ENCODE measurements around the gene PLA2G4B. TPM values are rescaled to one million over a fixed set of nuclear protein-coding genes. Genes with fewer than 3 reads are reported as not detected.

The PLA2G4B gene
- total and polyA plus RNA-seq, 4 donors: 5.7 to 13.0 (median 10.6) TPM

DNA sequence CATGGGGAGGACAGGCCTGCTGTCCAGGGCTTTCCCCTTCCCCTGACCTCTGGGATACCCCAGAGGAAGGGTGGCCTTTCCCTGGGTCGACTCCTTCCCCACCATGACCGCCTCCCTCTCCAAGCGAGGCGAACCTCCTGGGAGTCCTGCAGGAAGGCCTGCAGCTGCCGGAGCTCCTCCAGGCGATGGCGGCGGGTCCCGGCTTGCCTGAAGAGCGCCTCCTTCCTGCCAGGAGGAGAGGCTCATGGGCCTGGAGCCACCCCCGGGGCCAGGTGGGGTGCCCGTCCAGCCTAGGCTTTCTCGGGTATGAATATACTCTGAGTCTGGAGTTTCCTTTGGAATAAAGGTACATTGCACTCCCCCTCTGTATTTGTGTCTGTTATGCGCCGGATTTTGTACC lies 20.1 kb downstream of the PLA2G4B start:
- ATAC-seq (ENCODE audit: insufficient read depth, low FRiP score): no peak
- Histone ChIP-seq H3K27ac (ENCODE audit: low read depth in 1 of 2, low read length in 1 of 2) (no peak overlapping the region), H3K27me3 (ENCODE audit: control insufficient read depth in 3 of 3, insufficient read depth in 3 of 3, low read length in 2 of 3) (no peaks in the 10 kb centered on the region), H3K36me3 (ENCODE audit: control insufficient read depth in 4 of 4, insufficient read depth in 4 of 4, low read length in 4 of 4) (no peaks in the 10 kb centered on the region), H3K4me3 (no peak overlapping the region), H3K9me3 (ENCODE audit: control insufficient read depth in 4 of 4, insufficient read depth in 3 of 4, low read length in 3 of 4) (no peaks in the 10 kb centered on the region), H3K4me1 (ENCODE audit: control insufficient read depth in 5 of 5, insufficient read depth in 5 of 5, low read length in 5 of 5) (peaks cover 0 to 20% (median 4%) of the 10 kb centered on the region in 5 donors), H3K9ac (ENCODE audit: insufficient read depth in 1 of 2, low read length in 2 of 2) (no peak overlapping the region)
- TF ChIP-seq, protein P1, sequence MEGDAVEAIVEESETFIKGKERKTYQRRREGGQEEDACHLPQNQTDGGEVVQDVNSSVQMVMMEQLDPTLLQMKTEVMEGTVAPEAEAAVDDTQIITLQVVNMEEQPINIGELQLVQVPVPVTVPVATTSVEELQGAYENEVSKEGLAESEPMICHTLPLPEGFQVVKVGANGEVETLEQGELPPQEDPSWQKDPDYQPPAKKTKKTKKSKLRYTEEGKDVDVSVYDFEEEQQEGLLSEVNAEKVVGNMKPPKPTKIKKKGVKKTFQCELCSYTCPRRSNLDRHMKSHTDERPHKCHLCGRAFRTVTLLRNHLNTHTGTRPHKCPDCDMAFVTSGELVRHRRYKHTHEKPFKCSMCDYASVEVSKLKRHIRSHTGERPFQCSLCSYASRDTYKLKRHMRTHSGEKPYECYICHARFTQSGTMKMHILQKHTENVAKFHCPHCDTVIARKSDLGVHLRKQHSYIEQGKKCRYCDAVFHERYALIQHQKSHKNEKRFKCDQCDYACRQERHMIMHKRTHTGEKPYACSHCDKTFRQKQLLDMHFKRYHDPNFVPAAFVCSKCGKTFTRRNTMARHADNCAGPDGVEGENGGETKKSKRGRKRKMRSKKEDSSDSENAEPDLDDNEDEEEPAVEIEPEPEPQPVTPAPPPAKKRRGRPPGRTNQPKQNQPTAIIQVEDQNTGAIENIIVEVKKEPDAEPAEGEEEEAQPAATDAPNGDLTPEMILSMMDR (IDR thresholded peaks at IDR 0.05; ENCODE audit: control extremely low read depth, extremely low read depth): no peak
- no peak for DNase-seq
- WGBS, 2 donors: 94% methylated on average over 15 of the region's 15 CpGs

DNA sequence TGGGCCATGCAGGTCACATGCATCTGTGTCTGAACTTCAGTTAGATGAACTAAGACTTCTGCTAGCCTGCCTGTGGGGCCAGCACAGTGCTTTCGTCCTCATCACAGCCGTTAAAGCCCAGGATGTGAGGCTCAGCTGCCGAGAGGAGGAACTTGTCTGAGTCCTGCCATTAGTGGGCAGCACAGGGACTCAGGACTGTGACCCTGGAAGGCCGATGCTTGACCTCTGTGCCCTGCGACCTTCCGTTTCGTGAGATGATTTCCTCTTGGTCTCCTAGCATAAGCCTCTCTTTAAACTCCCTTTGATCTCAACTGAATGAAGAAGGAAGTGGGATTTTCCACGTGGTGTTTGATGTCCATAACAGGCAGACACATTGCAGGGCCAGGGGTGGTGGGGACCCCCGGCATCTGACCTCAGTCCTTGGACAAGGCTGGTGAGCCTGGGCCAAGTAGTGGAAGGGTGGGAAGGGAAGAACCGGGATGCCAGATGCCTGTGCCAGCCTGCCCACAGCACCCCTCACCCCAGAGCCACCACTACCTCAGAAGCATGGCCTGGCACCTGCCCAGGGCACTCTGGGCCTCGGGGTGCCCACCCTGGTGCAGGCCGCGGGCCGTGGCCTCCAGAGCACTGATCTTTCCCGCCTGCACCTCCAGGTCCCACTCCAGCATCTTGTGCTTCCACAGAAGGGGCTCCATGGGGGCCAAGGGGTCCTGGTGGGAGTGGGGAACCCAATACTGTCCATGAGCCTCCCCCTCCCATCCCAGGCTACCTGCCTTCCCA lies 21.6 kb downstream of the PLA2G4B start:
- no peak overlapping the region for H3K4me3 ChIP-seq
- peaks cover 0 to 5% (median 4%) of the 10 kb centered on the region in 5 donors for H3K4me1 ChIP-seq (ENCODE audit: control insufficient read depth in 5 of 5, insufficient read depth in 5 of 5, low read length in 5 of 5)
- no peak overlapping the region for H3K27ac ChIP-seq (ENCODE audit: low read depth in 1 of 2, low read length in 1 of 2)
- 48 to 51% methylated on average over 15 of the region's 15 CpGs for WGBS, 2 donors
- H3K36me3 ChIP-seq (ENCODE audit: control insufficient read depth in 4 of 4, insufficient read depth in 4 of 4, low read length in 4 of 4): no peaks in the 10 kb centered on the region
- TF ChIP-seq, protein P1 (IDR thresholded peaks at IDR 0.05; ENCODE audit: control extremely low read depth, extremely low read depth): no peak
- H3K27me3 ChIP-seq (ENCODE audit: control insufficient read depth in 3 of 3, insufficient read depth in 3 of 3, low read length in 2 of 3): no peaks in the 10 kb centered on the region
- no peak for DNase-seq
- H3K9me3 ChIP-seq (ENCODE audit: control insufficient read depth in 4 of 4, insufficient read depth in 3 of 4, low read length in 3 of 4): no peaks in the 10 kb centered on the region
- ATAC-seq (ENCODE audit: insufficient read depth, low FRiP score): no peak
- H3K9ac ChIP-seq (ENCODE audit: insufficient read depth in 1 of 2, low read length in 2 of 2): no peak overlapping the region

DNA sequence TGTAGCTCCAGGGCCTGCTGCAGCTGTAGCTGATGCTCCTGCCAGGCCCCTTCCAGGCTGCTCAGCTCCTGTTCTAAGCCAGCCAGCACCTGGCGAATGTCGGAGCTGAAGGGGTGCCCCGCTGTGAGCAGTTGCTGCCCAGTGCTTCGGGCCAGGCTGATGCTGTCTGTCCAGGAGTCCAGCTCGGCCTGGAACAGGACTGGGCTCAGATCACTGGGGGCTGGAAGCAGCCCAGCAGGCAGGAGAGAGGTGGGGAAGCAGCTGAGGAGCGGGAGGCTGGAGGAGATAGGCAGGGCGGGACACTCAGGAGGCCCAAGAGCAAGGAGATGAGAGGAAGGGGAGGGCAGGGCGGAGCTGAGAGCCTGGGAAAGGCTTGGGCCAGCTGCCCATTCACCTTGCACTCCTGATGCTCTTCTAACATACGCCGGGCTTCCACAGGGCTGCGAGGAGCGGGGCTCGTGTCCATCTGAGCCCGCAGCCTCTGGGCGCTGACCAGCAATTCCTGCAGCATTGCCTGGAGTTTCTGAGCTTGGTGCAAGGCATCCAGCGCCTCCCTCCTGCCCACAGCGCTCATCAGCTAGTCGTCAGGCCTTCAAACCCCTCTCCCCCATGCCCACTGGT lies 23.2 kb downstream of the PLA2G4B start:
- H3K9ac ChIP-seq (ENCODE audit: insufficient read depth in 1 of 2, low read length in 2 of 2): no peak overlapping the region

More for the DNA sequence above, 23.2 kb downstream of the PLA2G4B start:
- Histone ChIP-seq H3K36me3 (ENCODE audit: control insufficient read depth in 4 of 4, insufficient read depth in 4 of 4, low read length in 4 of 4) (no peaks in the 10 kb centered on the region), H3K27ac (ENCODE audit: low read depth in 1 of 2, low read length in 1 of 2) (no peak overlapping the region), H3K9me3 (ENCODE audit: control insufficient read depth in 4 of 4, insufficient read depth in 3 of 4, low read length in 3 of 4) (no peaks in the 10 kb centered on the region), H3K4me3 (no peak overlapping the region), H3K4me1 (ENCODE audit: control insufficient read depth in 5 of 5, insufficient read depth in 5 of 5, low read length in 5 of 5) (peaks cover 0 to 8% (median 0%) of the 10 kb centered on the region in 5 donors), H3K27me3 (ENCODE audit: control insufficient read depth in 3 of 3, insufficient read depth in 3 of 3, low read length in 2 of 3) (no peaks in the 10 kb centered on the region)
- TF ChIP-seq, protein P1 (IDR thresholded peaks at IDR 0.05; ENCODE audit: control extremely low read depth, extremely low read depth): no peak
- 90 to 97% methylated on average over 18 of the region's 18 CpGs for WGBS, 2 donors
- no peak for ATAC-seq (ENCODE audit: insufficient read depth, low FRiP score)
- DNase-seq: no peak

Data from lung (tissue), 12 donors.